CD4-positive, alpha-beta T cell treated with Interleukin-15 for 4 hours (primary cell): ENCODE data around the gene BLOC1S1.
A peak's percentile ranks its signal among the peaks of the same experiment; 100 is the strongest.

Experiments used
- DNase-seq: peaks from one replicate; pipeline ENCODE4 v3.0.0-alpha.2; 2020; ENCODE audit warnings: low spot score

BLOC1S1 gene

DNA sequence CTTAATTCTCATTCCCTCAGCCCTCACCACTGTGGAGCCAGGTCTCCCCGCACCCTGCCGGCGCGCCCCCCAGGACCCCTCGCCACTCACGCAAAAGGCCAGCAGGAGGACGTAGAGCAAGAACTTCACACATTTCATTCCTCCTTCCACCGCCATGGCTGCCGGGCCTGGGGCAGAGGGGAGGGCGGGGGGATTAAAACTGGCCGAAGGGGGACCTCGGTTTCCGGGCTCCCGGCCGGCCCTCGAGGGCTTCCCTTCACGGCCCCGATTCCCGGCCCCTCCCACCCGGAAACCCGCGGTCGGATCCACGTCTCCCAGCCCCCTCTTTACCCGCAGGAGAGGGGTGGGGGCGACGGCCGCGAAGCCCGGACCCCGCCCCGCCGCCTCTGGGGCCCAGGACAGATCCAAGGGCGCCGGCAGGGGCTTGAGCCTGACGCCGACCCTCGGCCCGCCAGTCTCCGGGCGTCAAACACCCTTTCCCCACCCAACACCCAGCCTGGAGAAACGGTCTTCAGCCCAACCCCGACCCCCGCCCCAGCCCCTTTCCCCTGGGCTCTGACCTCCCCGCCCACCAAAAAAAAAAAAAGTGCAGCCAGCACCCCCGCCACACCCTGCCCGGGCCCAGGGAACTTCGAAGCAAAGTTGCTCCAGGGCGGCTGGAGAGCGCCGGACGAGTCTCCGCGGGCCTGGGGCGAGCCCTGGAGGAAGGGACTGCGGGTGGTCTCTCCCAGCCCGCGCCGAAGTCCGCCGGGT lies 12.5 kb downstream of the BLOC1S1 start:
- no peak for DNase-seq

DNA sequence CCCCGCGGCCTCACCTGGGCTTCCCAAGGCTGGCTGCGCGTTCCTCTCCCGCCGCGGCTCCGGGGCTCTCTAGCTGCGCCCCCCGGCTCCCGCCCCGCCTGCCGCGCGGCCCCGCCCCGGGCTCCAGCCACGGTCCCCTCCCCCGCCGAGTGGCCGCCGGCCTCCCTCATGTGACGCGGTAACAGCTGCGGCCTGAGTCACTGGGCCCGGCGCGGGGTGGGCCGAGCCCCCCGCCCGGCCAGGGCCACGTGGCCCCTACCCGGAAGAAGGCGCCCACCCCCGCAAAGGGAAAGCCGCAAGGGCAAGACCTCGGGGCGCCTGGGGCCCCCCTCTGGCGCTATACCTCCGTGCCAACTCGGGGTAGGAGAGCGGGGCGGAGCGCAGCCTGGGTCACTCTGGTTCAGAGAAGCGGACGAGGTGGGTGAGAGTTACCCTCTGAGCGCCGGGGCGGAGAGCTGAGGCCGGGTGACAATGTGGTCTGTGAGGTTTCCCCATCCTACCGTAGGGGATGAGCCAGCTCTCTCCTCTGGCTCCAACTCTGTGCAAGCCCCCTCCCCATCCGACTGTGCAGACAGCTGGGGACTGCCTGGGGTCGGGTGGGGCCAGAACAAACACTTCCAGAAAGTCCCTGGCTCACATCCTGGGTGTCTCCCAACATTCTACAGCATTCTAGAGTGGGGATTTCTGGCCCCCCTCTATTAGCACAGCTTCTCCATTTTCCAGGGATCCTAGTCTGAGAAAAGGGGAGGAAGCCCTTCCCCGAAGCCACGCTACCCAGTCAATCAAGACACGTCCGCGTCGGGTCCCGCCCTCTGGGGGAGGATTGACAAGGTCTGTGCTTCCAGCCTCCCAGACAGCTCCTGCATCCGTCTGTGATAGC lies 13.3 kb downstream of the BLOC1S1 start, which contains the start of gene CD63:
Gene CD63, minus strand, starts transcription at position 71 of the 880 bp plus-strand sequence. CDS start 668 bp downstream, outside the sequence.
- DNase-seq = peak; percentile 60

GRCh38 chr12:55729819-55730818 lies 14.3 kb downstream of the BLOC1S1 start:
- DNase-seq = no peak

DNA sequence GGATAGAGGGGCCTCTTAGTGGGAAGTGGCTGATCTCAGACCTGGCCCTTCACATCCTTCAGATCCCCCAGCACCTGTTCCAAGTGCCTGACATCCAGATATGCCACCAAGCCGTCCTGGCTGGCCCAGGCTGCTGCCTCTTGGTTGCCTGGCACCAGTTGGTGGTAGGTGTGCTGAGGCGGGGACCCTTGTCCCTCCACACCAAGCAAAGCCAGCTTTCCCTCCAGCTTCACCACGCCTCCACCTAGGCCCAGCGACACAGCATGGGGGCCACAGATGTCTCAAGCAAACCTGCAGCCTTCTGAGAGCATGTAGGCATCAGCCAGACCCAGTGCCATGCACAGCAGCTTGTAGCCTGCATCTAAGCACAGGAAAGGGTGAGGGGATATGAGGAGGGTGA lies 16.4 kb downstream of the BLOC1S1 start:
- DNase-seq = no peak

DNA sequence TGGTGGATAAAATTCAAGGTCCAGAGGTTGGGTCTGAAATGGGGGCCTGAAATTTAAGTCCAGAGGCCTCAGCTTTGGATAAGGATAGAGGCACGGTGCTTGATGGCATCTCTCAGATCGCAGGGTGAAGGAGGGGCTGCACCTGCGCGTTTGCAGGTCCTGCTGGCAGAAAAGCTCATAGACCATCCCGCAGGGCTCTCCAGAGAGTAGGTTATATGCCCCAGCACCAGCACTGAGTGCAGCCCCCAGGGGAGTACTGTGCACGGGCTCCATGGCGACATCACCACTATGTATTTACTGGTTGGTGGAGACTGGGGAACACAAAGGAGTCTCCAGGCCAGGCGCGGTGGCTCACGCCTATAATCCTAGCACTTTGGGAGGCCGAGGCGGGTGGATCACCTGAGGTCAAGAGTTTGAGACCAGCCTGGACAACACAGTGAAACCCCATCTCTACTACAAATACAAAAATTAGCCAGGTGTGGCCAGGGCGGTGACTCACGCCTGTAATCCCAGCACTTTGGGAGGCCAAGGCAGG lies 17.2 kb downstream of the BLOC1S1 start:
- DNase-seq = no peak

- no peak for DNase-seq
Observed at GRCh38 chr12:55733858-55734257, 18.0 kb downstream of the BLOC1S1 start.

DNA sequence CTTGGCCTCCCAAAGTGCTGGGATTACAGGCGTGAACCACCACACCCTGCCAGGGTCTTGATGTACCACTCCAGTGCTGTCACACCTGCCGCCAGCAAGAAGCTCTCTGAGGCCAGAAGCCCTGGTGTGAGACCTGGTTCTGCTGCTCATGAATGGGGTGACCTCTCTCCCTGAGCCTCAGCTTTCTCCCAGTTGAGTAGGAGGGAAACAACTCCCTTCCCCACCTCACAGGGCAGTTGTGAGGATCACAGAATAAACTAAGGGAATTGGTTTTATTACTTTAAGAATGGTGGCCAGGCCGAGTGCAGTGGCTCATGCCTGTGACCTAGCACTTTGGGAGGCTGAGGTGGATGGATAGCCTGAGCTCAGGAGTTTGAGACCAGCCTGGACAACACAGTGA lies 18.7 kb downstream of the BLOC1S1 start:
- no peak for DNase-seq

DNA sequence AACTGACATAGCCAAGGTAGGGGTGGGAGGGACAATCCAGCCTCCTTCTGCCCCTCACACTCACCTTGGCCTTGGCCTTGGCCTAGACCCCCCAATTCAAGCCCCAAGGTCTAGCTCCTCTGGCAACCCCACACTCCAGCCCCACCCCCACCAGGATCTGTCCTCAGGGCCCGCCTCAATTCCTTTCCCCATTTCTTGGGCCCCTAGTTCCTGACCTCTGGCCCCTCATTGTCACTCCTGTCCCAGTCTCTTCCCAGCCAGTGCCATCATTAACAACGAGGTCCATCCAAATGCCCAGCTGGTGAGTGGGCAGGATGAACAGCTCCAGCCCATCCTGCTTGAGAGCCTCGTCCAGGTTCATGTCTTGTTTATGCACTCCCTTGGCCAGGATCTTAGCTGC lies 20.2 kb downstream of the BLOC1S1 start:
- DNase-seq = no peak

GRCh38 chr12:55736780-55737580 lies 21.1 kb downstream of the BLOC1S1 start:
- peak; percentile 59 for DNase-seq

GRCh38 chr12:55737581-55738122 lies 21.8 kb downstream of the BLOC1S1 start:
- no peak for DNase-seq

DNA sequence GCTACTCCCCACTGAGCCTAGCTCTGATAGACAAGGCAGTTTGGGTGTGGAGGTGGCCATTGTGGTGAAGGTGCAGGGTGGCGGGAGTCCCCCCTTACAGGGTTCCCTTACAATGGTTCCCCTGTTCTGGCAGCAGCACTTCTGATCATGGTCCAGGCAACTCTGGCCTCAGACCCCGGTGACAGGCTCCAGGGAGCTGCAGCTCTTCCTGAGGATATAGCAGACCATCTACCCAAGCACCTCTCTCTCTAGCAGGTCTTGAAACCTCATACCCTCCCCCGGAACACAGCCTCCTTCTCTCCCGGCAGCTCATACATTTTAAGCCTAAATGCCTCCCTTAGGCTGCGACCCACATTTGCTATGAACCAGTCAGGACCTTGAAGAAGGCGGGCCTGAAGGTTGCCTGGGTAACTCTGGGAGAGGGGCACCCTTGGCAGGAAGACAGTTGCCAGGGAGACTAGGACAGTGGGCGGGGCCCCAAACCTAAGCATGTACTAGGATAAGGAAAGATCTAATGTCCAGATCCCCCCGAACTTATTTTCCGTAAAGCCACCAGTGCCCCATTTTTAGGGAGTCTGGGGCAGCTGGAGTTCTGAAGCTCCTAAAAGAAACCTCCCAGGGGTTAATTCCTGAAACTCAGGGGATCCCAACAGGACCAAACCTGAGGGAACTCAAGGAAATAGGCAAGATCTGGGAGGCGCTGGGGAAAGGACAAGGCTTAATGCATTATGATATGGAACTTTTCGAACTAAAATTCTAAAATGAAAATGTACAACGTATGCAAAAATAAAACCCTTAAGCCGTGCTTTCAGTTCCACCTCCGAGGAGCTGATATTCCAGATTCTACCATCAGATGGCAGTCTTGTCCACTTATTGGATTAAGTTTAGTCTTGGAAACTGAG lies 22.5 kb downstream of the BLOC1S1 start:
- DNase-seq = peak; percentile 90

DNA sequence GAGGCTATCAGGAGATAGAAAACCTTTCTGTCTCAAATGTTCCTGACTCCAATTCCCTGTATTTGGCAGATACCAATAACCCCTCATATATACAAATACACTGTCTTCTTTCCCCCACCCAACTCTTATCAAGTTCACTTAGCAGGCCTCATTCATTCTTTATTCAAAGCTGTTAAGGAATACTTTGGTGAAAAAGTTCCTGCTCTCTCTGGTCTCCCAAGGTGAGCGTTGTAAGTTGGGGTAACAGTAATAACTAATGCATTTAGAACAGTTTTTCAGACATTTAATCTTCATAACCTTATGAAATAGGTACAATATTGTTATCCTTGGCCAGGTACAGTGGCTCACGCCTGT lies 23.2 kb downstream of the BLOC1S1 start:
- no peak for DNase-seq

DNA sequence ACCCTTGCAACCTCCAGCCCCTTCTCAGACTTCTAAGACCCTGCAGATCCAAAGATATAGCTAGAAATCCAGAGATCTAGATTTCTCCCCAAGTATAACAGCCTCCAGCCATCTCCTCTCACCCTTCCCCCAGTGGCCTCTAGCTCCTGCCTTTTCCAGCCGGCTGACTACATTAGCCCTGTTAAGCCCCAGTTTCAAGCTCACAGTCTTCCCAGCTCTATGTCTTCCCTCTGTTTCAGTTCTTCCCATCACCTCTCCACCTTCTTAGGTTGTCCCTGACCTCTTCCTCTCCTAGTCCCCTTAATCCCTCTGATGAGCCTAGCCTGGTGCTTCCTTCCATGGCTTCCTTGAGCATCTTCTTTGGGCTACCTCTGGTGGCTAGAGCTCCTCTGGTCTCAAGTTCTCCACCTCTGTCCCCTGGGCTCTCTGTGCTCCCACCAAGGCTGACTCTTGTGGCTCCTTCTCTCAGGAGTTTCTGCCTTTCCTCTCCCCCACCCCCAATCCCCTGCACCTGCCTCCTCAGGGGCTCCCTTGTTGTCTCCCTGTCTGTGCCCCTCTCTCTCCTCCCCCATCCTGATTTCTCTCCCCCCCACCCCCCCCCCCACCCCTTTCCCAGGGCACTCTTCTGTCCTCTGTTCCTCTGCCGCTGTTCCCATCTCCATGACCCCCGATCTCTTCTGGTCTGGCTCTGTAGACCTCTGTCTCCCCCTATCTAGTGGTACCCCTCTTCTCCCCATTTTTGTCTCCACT lies 26.3 kb downstream of the BLOC1S1 start:
- no peak for DNase-seq

GRCh38 chr12:55742719-55743405 lies 27.0 kb downstream of the BLOC1S1 start, which contains the start of gene GDF11:
Gene GDF11, plus strand, starts transcription at chr12:55743122. Its CDS starts 195 bp downstream, at chr12:55743317.
- peak; percentile 79 for DNase-seq

- DNase-seq = peak; percentile 40
Observed at GRCh38 chr12:55743406-55744339, 27.8 kb downstream of the BLOC1S1 start.

- no peak for DNase-seq
Observed at GRCh38 chr12:55744340-55745030, 28.6 kb downstream of the BLOC1S1 start.
